HCEC 1CT (cell line): ENCODE results near the gene DNAH12.
A peak's percentile ranks its signal among the peaks of the same experiment; 100 is the strongest.

Experiments
- DNase-seq: peaks from one replicate; pipeline ENCODE4 v3.0.0-alpha.2; 2017

Gene DNAH12

GRCh38 chr3:57292897-57293526 lies 251.1 kb downstream of the DNAH12 start:
- DNase-seq = no peak

- DNase-seq = no peak
Measured at GRCh38 chr3:57292159-57292896, 251.8 kb downstream of the DNAH12 start, which contains the start of gene ASB14. ASB14 (minus strand) TSS chr3:57292685; CDS start chr3:57292033, 652 bp downstream.

- no peak for DNase-seq
Measured at GRCh38 chr3:57288403-57288802, 255.7 kb downstream of the DNAH12 start.

GRCh38 chr3:57287205-57287604 lies 256.9 kb downstream of the DNAH12 start:
- DNase-seq = no peak

GRCh38 chr3:57283334-57283733 lies 260.8 kb downstream of the DNAH12 start:
- DNase-seq = no peak

- DNase-seq = peak; percentile 58
Measured at GRCh38 chr3:57281715-57282114, 262.4 kb downstream of the DNAH12 start.

- DNase-seq = no peak
Measured at GRCh38 chr3:57279685-57280084, 264.5 kb downstream of the DNAH12 start.

- no peak for DNase-seq
Measured at GRCh38 chr3:57278237-57278636, 265.9 kb downstream of the DNAH12 start.

GRCh38 chr3:57275393-57275792 lies 268.8 kb downstream of the DNAH12 start:
- no peak for DNase-seq

GRCh38 chr3:57274845-57275244 lies 269.3 kb downstream of the DNAH12 start:
- no peak for DNase-seq

GRCh38 chr3:57268416-57268815 lies 275.7 kb downstream of the DNAH12 start:
- peak; percentile 68 for DNase-seq

- no peak for DNase-seq
Measured at GRCh38 chr3:57261929-57262328, 282.2 kb downstream of the DNAH12 start.

GRCh38 chr3:57261119-57261518 lies 283.0 kb downstream of the DNAH12 start:
- DNase-seq = no peak

GRCh38 chr3:57257678-57258077 lies 286.5 kb downstream of the DNAH12 start:
- DNase-seq = no peak

GRCh38 chr3:57256844-57257243 lies 287.3 kb downstream of the DNAH12 start:
- no peak for DNase-seq

- no peak for DNase-seq
Measured at GRCh38 chr3:57252404-57252803, 291.7 kb downstream of the DNAH12 start.

GRCh38 chr3:57244946-57245345 lies 299.2 kb downstream of the DNAH12 start:
- DNase-seq = no peak
